Measurements from ENCODE around the gene NEIL3. TPM values are rescaled to one million over a fixed set of nuclear protein-coding genes. Genes with fewer than 3 reads are reported as not detected.
A peak's percentile ranks its signal among the peaks of the same experiment; 100 is the strongest.

NEIL3 gene
- polyA plus RNA-seq, 1 donor (not counting 4 experiments of a cell fraction or from before 2014, with no cell fraction given) = 7.6 TPM

- no peak overlapping the region for H2AFZ ChIP-seq (ENCODE audit: control insufficient read depth, low read length)
- no peaks in the 10 kb centered on the region for H3K79me2 ChIP-seq (ENCODE audit: control insufficient read depth, insufficient read depth, low read length)
- no peak overlapping the region for H3K4me3 ChIP-seq (ENCODE audit: control insufficient read depth in 2 of 3, extremely low read depth in 1 of 3, insufficient read depth in 2 of 3, low read depth in 1 of 3, low read length in 3 of 3)
- no peak overlapping the region for H3K27ac ChIP-seq (ENCODE audit: control insufficient read depth, insufficient read depth, low read length)
- no peak for DNase-seq (ENCODE audit: low read depth, low spot score)
- H3K9ac ChIP-seq (ENCODE audit: control insufficient read depth, extremely low read depth, insufficient read depth, low read length) = no peak overlapping the region
- no peaks in the 10 kb centered on the region for H3K9me1 ChIP-seq (ENCODE audit: control insufficient read depth, extremely low read depth, insufficient read depth, low read length)
- H3K4me1 ChIP-seq (ENCODE audit: control insufficient read depth, extremely low read depth, insufficient read depth, low read length) = no peaks in the 10 kb centered on the region
- dilution Hi-C loops (cut with MboI; ENCODE audit: extremely low pct_ligation_motif_present, low sequenced_read_pairs) = no loop called here
- no peaks in the 10 kb centered on the region for H3K36me3 ChIP-seq (ENCODE audit: control insufficient read depth in 2 of 2, extremely low read depth in 1 of 2, insufficient read depth in 2 of 2, low read length in 2 of 2)
- H3K9me3 ChIP-seq (ENCODE audit: control insufficient read depth, low read depth, low read length) = no peaks in the 10 kb centered on the region
- no peaks in the 10 kb centered on the region for H3K27me3 ChIP-seq (ENCODE audit: control insufficient read depth, extremely low read depth, insufficient read depth, low read length)
- H4K20me1 ChIP-seq (ENCODE audit: control insufficient read depth, extremely low read depth, insufficient read depth, low read length) = no peaks in the 10 kb centered on the region
- FAIRE-seq = no peak
- no peak overlapping the region for H3K4me2 ChIP-seq (ENCODE audit: control insufficient read depth, extremely low read depth, insufficient read depth, low read depth, low read length)
- TF ChIP-seq EZH2 (IDR thresholded peaks at IDR 0.05; ENCODE audit: low read length) (no peak), CTCF (optimal IDR thresholded peaks at IDR 0.05 in 1 of 3, IDR thresholded peaks at IDR 0.05 in 1 of 3, conservative IDR thresholded peaks at IDR 0.05 in 1 of 3; ENCODE audit: extremely low read depth in 1 of 3, insufficient read depth in 2 of 3, low read length in 3 of 3) (peak; percentile 26 to 61 (median 43))
Measured at GRCh38 chr4:177367336-177367735, 57.7 kb downstream of the NEIL3 start.

- DNase-seq (ENCODE audit: low read depth, low spot score) (no peak), FAIRE-seq (peak; percentile 9)
- Histone ChIP-seq H3K4me3 (ENCODE audit: control insufficient read depth in 2 of 3, extremely low read depth in 1 of 3, insufficient read depth in 2 of 3, low read depth in 1 of 3, low read length in 3 of 3) (no peak overlapping the region), H3K27ac (ENCODE audit: control insufficient read depth, insufficient read depth, low read length) (no peak overlapping the region), H3K9me3 (ENCODE audit: control insufficient read depth, low read depth, low read length) (no peaks in the 10 kb centered on the region), H3K9me1 (ENCODE audit: control insufficient read depth, extremely low read depth, insufficient read depth, low read length) (no peaks in the 10 kb centered on the region), H3K4me1 (ENCODE audit: control insufficient read depth, extremely low read depth, insufficient read depth, low read length) (no peaks in the 10 kb centered on the region), H3K4me2 (ENCODE audit: control insufficient read depth, extremely low read depth, insufficient read depth, low read depth, low read length) (no peak overlapping the region), H3K27me3 (ENCODE audit: control insufficient read depth, extremely low read depth, insufficient read depth, low read length) (no peaks in the 10 kb centered on the region), H3K36me3 (ENCODE audit: control insufficient read depth in 2 of 2, extremely low read depth in 1 of 2, insufficient read depth in 2 of 2, low read length in 2 of 2) (no peaks in the 10 kb centered on the region), H3K9ac (ENCODE audit: control insufficient read depth, extremely low read depth, insufficient read depth, low read length) (no peak overlapping the region), H4K20me1 (ENCODE audit: control insufficient read depth, extremely low read depth, insufficient read depth, low read length) (no peaks in the 10 kb centered on the region), H2AFZ (ENCODE audit: control insufficient read depth, low read length) (no peak overlapping the region), H3K79me2 (ENCODE audit: control insufficient read depth, insufficient read depth, low read length) (no peaks in the 10 kb centered on the region)
- TF ChIP-seq CTCF (optimal IDR thresholded peaks at IDR 0.05 in 1 of 3, IDR thresholded peaks at IDR 0.05 in 1 of 3, conservative IDR thresholded peaks at IDR 0.05 in 1 of 3; ENCODE audit: extremely low read depth in 1 of 3, insufficient read depth in 2 of 3, low read length in 3 of 3) (no peak), EZH2 (IDR thresholded peaks at IDR 0.05; ENCODE audit: low read length) (no peak)
- dilution Hi-C loops (cut with MboI; ENCODE audit: extremely low pct_ligation_motif_present, low sequenced_read_pairs) = no loop called here
Measured at GRCh38 chr4:177369372-177369771, 59.7 kb downstream of the NEIL3 start.

All from keratinocyte (primary cell).